ENCODE data around the gene PARD6B. TPM values are rescaled to one million over a fixed set of nuclear protein-coding genes. Genes with fewer than 3 reads are reported as not detected.
"Not testable (repeated sequence)": the region's sequence is repeated elsewhere in the genome, so short reads cannot be mapped to it uniquely, and the experiment has no call there.

Gene PARD6B
- total RNA-seq, 1 donor from 2014 or later: 41.1 TPM

- no peak for DNase-seq (ENCODE audit: low spot score)
These were observed 68.6 kb downstream of the PARD6B start for GRCh38 chr20:50799890-50800550.

DNA sequence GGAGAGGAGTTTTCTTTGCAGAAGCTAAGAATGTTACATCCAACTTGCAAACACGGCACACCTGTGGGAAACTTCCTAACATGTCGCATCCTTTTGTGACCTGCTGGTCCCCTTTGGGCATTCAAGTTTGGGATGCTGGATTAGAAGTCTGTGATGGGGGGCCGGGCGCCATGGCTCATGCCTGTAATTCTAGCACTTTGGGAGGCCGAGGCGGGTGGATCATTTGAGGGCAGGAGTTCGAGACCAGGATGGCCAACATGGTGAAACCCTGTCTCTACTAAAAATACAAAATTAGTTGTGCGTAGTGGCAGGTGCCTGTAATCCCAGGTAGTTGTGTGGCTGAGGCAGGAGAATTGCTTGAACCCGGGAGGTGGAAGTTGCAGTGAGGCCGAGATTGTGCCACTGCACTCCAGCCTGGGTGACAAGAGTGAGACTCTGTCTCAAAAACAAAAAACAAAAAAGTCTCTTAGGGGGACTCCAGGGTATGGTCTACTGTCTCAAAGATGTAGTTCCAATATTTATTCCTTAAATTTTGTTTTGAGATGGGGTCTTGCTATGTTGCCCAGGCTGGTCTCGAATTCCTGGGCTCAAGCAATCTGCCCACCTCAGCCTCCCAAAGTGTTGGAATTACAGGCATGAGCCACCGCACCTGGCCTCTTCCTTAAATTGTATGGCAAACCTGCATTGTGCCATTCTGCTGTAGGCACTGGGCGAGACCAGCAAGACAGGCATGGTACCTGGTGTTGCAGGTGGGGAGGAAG lies 69.8 kb downstream of the PARD6B start:
- DNase-seq (ENCODE audit: low spot score): not testable (repeated sequence)

DNA sequence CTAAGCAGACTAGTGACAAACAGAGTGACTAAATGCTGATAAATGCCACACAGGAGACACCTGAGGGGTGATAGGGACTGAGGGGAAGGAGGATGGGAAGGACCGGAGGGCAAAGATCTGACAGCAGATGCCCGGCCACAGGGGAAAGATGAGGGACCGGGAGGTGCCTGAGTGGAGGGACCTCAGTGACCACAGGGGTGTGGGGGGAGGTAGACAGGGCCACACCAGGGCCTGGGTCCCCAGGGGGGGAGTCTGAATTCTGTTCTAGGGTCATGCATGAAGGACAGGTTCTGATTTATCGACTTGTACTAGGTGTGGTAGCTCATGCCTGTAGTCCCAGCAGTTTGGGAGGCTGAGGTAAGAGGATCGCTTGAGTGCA lies 70.4 kb downstream of the PARD6B start:
- DNase-seq (ENCODE audit: low spot score): no peak

- DNase-seq (ENCODE audit: low spot score): no peak
These were observed 70.9 kb downstream of the PARD6B start for GRCh38 chr20:50802289-50802688.

DNA sequence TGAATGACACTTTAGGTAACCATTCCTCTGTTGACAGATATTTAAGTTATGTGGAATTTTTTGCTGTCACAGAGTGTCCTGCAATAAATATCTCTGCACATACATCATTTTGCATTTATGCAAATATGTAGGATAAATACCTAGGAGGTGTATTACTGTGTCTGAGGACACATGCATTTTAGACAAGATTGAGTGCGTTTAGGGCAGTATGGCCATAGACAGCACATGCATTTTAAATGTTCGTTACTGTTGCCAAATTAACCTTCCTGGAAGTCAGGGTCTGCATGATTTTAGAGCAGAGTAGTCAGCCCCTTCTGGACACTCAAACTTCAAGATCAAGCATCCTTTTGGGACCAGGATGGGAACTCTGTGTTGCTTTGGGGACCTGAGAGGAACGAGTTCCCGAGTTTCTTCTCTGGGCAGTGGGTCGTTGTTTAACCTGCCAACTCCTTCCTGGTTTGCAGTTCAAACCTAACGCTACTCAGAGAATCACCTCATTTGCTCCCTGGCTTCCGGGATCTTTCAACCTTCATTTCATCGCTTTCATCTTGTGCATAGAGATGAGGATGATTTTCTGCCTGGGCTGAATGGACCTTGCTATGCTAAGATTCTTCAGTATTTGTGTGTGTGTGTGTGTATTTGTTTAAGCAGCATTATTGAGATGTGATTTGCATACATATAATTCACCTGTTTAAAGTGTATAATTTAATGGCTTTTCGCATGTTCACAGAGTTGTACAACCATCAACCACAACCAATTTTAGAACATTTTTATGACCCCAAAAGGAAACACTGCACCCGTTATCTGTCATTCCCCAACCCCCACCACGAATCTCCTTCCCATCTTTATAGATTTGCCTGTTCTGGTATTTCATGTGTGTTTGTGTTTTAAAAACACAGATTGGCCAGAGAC lies 73.3 kb downstream of the PARD6B start:
- DNase-seq (ENCODE audit: low spot score): no peak

DNA sequence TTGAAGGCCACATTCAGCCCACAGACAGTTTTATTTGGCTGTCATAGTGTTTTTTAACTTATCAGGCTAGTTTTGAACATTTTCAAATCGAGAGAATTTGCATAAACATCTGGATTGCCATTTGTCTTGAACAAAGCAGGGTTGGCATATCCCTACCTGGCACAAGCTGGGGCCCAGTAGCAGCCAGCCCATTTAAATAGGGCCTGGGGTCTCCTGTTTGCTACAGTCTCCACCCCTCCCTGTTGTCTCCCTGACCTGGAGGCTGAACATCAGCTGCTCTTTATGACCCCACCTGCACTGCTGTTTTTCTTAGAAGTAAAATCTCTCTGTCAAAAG lies 73.9 kb downstream of the PARD6B start:
- no peak for DNase-seq (ENCODE audit: low spot score)

- no peak for DNase-seq (ENCODE audit: low spot score)
These were observed 74.9 kb downstream of the PARD6B start for GRCh38 chr20:50806126-50806768.

Other genes with a start within 250 kb of the PARD6B start
- 24.0 TPM for gene PTPN1, start 221.2 kb upstream of the PARD6B start, total RNA-seq
- 6.4 TPM for gene RIPOR3, start 40.0 kb upstream of the PARD6B start, total RNA-seq
- 8.2 TPM for gene BCAS4, start 63.5 kb downstream of the PARD6B start, total RNA-seq
- gene ADNP, start 199.9 kb downstream of the PARD6B start, total RNA-seq: 68.9 TPM
- 31.7 TPM for gene DPM1, start 227.0 kb downstream of the PARD6B start, total RNA-seq
- gene MOCS3, start 227.2 kb downstream of the PARD6B start, total RNA-seq: 5.2 TPM